Astrocyte of the cerebellum (primary cell): ENCODE results near the gene ANKRD24.
"Not testable (repeated sequence)": the region's sequence is repeated elsewhere in the genome, so short reads cannot be mapped to it uniquely, and the experiment has no call there.

Source experiments
- DNase-seq: peaks from one replicate; pipeline ENCODE4 v3.0.0-alpha.2; 2011; ENCODE audit warnings: low read depth
- H3K4me3 ChIP-seq: 2 replicates; pipeline ENCODE4 v1.5.1; 2011; ENCODE audit warnings: mild to moderate bottlenecking, low read depth, low read length, moderate library complexity
- CTCF ChIP-seq: IDR thresholded peaks from 2 replicates; pipeline ENCODE4 v1.5.1; 2012; ENCODE audit warnings: low read length, low read depth, moderate library complexity, mild to moderate bottlenecking; ENCODE audit errors: missing control alignments
- in situ Hi-C: cut with HindIII; loops from 2 replicates; pipeline ENCODE4 v1.10.0; 2017; ENCODE audit warnings: low sequenced_read_pairs

The ANKRD24 gene

GRCh38 chr19:4232614-4233281 lies 50.3 kb downstream of the ANKRD24 start:
- no peak for DNase-seq
- in situ Hi-C loops: no loop called here
- TF ChIP-seq CTCF: no peak
- H3K4me3 ChIP-seq: no peak overlapping the region

GRCh38 chr19:4233282-4233853 lies 50.9 kb downstream of the ANKRD24 start:
- in situ Hi-C loops: no loop called here
- H3K4me3 ChIP-seq: no peak overlapping the region
- DNase-seq: no peak
- peak; percentile 70 for TF ChIP-seq CTCF

GRCh38 chr19:4234142-4234861 lies 51.8 kb downstream of the ANKRD24 start:
- no peak for DNase-seq
- in situ Hi-C loops: no loop called here
- TF ChIP-seq CTCF: no peak
- no peak overlapping the region for H3K4me3 ChIP-seq

GRCh38 chr19:4234862-4235201 lies 52.3 kb downstream of the ANKRD24 start:
- DNase-seq: no peak
- no peak overlapping the region for H3K4me3 ChIP-seq
- no peak for TF ChIP-seq CTCF
- in situ Hi-C loops: no loop called here

- H3K4me3 ChIP-seq, DNase-seq, in situ Hi-C loops: not testable (repeated sequence)
Measured at GRCh38 chr19:4237510-4237909, 55.0 kb downstream of the ANKRD24 start.

GRCh38 chr19:4238831-4239230 lies 56.3 kb downstream of the ANKRD24 start:
- in situ Hi-C loops: no loop called here
- no peak overlapping the region for H3K4me3 ChIP-seq
- DNase-seq: no peak
- TF ChIP-seq CTCF: no peak

GRCh38 chr19:4241824-4242430 lies 59.4 kb downstream of the ANKRD24 start:
- in situ Hi-C loops: no loop called here

GRCh38 chr19:4245938-4246337 lies 63.4 kb downstream of the ANKRD24 start:
- H3K4me3 ChIP-seq, DNase-seq, in situ Hi-C loops: not testable (repeated sequence)

More at GRCh38 chr19:4241824-4242430, 59.4 kb downstream of the ANKRD24 start:
- DNase-seq: no peak
- no peak overlapping the region for H3K4me3 ChIP-seq
- no peak for TF ChIP-seq CTCF
